Measurements from ENCODE around the gene SSBP4.

Gene SSBP4

GRCh38 chr19:18445262-18445948 lies 26.2 kb downstream of the SSBP4 start:
- no peak overlapping the region for H3K4me3 ChIP-seq (ENCODE audit: low read depth, low read length)
- TF ChIP-seq CTCF (IDR thresholded peaks at IDR 0.05; ENCODE audit: borderline replicate concordance, insufficient read depth, low read depth, low read length): no peak

GRCh38 chr19:18446145-18446810 lies 27.1 kb downstream of the SSBP4 start:
- no peak for TF ChIP-seq CTCF (IDR thresholded peaks at IDR 0.05; ENCODE audit: borderline replicate concordance, insufficient read depth, low read depth, low read length)
- no peak overlapping the region for H3K4me3 ChIP-seq (ENCODE audit: low read depth, low read length)

- H3K4me3 ChIP-seq (ENCODE audit: low read depth, low read length): no peak overlapping the region
- no peak for TF ChIP-seq CTCF (IDR thresholded peaks at IDR 0.05; ENCODE audit: borderline replicate concordance, insufficient read depth, low read depth, low read length)
These were observed 27.7 kb downstream of the SSBP4 start for GRCh38 chr19:18446811-18447359.

- no peak overlapping the region for H3K4me3 ChIP-seq (ENCODE audit: low read depth, low read length)
- no peak for TF ChIP-seq CTCF (IDR thresholded peaks at IDR 0.05; ENCODE audit: borderline replicate concordance, insufficient read depth, low read depth, low read length)
These were observed 30.4 kb downstream of the SSBP4 start for GRCh38 chr19:18449552-18449951.

- no peak overlapping the region for H3K4me3 ChIP-seq (ENCODE audit: low read depth, low read length)
- TF ChIP-seq CTCF (IDR thresholded peaks at IDR 0.05; ENCODE audit: borderline replicate concordance, insufficient read depth, low read depth, low read length): no peak
These were observed 31.1 kb downstream of the SSBP4 start for GRCh38 chr19:18450021-18450930.

GRCh38 chr19:18450931-18451836 lies 32.0 kb downstream of the SSBP4 start:
- H3K4me3 ChIP-seq (ENCODE audit: low read depth, low read length): no peak overlapping the region
- peak; percentile 99 for TF ChIP-seq CTCF (IDR thresholded peaks at IDR 0.05; ENCODE audit: borderline replicate concordance, insufficient read depth, low read depth, low read length)
